GM19395 (cell line): ENCODE results near the gene DNAAF9.
A peak's percentile ranks its signal among the peaks of the same experiment; 100 is the strongest.
"Not testable (repeated sequence)": the region's sequence is repeated elsewhere in the genome, so short reads cannot be mapped to it uniquely, and the experiment has no call there.

ENCODE experiments used
- ATAC-seq: cut with Tn5 transposase; IDR thresholded peaks from one replicate; pipeline ENCODE4 v1.9.1; 2021; ENCODE audit warnings: mild to moderate bottlenecking, moderate library complexity; ENCODE audit not compliant: unreplicated experiment

DNAAF9 gene

GRCh38 chr20:3407040-3407770 is at the start of gene DNAAF9:
TSS of gene DNAAF9 (minus strand) at chr20:3407669. CDS start at chr20:3407557, 112 bp downstream.
- ATAC-seq: peak; percentile 41

- no peak for ATAC-seq
Measured at GRCh38 chr20:3456648-3457047, 49.2 kb upstream of the DNAAF9 start.

GRCh38 chr20:3454831-3455230 is 47.4 kb upstream of the DNAAF9 start:
- no peak for ATAC-seq

- no peak for ATAC-seq
Measured at GRCh38 chr20:3452690-3453089, 45.2 kb upstream of the DNAAF9 start.

- ATAC-seq: no peak
Measured at GRCh38 chr20:3452136-3452535, 44.7 kb upstream of the DNAAF9 start.

GRCh38 chr20:3449319-3449718 is 41.9 kb upstream of the DNAAF9 start:
- no peak for ATAC-seq

GRCh38 chr20:3447321-3447720 is 39.9 kb upstream of the DNAAF9 start:
- no peak for ATAC-seq

- no peak for ATAC-seq
Measured at GRCh38 chr20:3446779-3447178, 39.3 kb upstream of the DNAAF9 start.

GRCh38 chr20:3436864-3437574 is 29.6 kb upstream of the DNAAF9 start:
- ATAC-seq: no peak

- no peak for ATAC-seq
Measured at GRCh38 chr20:3434232-3434631, 26.8 kb upstream of the DNAAF9 start.

- ATAC-seq: no peak
Measured at GRCh38 chr20:3433744-3434143, 26.3 kb upstream of the DNAAF9 start.

GRCh38 chr20:3432844-3433243 is 25.4 kb upstream of the DNAAF9 start:
- ATAC-seq: no peak

GRCh38 chr20:3431109-3431508 is 23.6 kb upstream of the DNAAF9 start:
- no peak for ATAC-seq

- ATAC-seq: peak; percentile 95
Measured at GRCh38 chr20:3430376-3431069, 23.1 kb upstream of the DNAAF9 start.

- ATAC-seq: not testable (repeated sequence)
Measured at GRCh38 chr20:3426766-3427165, 19.3 kb upstream of the DNAAF9 start.

GRCh38 chr20:3423126-3423525 is 15.7 kb upstream of the DNAAF9 start:
- no peak for ATAC-seq

- ATAC-seq: no peak
Measured at GRCh38 chr20:3421985-3422384, 14.5 kb upstream of the DNAAF9 start.

GRCh38 chr20:3420211-3420707 is 12.8 kb upstream of the DNAAF9 start:
- ATAC-seq: peak; percentile 98

- ATAC-seq: not testable (repeated sequence)
Measured at GRCh38 chr20:3418161-3418560, 10.7 kb upstream of the DNAAF9 start.

- ATAC-seq: no peak
Measured at GRCh38 chr20:3414122-3414521, 6.7 kb upstream of the DNAAF9 start.

GRCh38 chr20:3413393-3413889 is 6.0 kb upstream of the DNAAF9 start:
- no peak for ATAC-seq
